Endothelial cell of umbilical vein (primary cell): ENCODE results near the gene GOLGA8F. TPM values are rescaled to one million over a fixed set of nuclear protein-coding genes. Genes with fewer than 3 reads are reported as not detected.

ENCODE experiments used
- microRNA-seq: library from miRNA; unstranded; fragments of <30 nt; microRNA quantifications from one replicate; pipeline ENCODE4 v1.2.0, GENCODE V29; 2021; ENCODE audit warnings: borderline number of aligned reads, borderline replicate concordance
- polyA plus RNA-seq, 4 experiments: library from polyadenylated mRNA; depleted of rRNA in 3 of 4; stranded (reverse) in 3 of 4; unstranded in 1 of 4; fragments of >200 nt; gene quantifications; 2 replicates each; pipeline versions ENCODE4 v1.2.1 to v1.2.3, GENCODE V29; 2011 to 2012; ENCODE audit warnings: missing spikeins in 1 of 4
- small RNA-seq: library from RNA; depleted of rRNA; stranded (forward); fragments of <200 nt; gene quantifications from one replicate; pipeline ENCODE3, GENCODE V24; 2012; ENCODE audit warnings: low replicate concordance, low read depth; ENCODE audit not compliant: insufficient read depth, insufficient read length
- total RNA-seq: library from RNA; stranded (reverse); gene quantifications from 2 replicates; pipeline ENCODE4 v1.2.3, GENCODE V29; 2021

Gene GOLGA8F
- total and polyA plus RNA-seq, 2 donors (not counting 3 experiments of a cell fraction or from before 2014, with no cell fraction given), result not detected

Small RNA genes lying within 50 kb of the gene (microRNA-seq; reads per million reads assigned to microRNA genes)
- not detected for gene MIR4509-2

Small RNA genes lying within 50 kb of the gene (small RNA-seq; reads per million reads assigned to genes)
- gene AC091304.5, result not detected
- not detected for gene AC091304.6
- not detected for gene AC091304.9
- not detected for gene MIR4509-2
- gene RN7SL238P, result not detected

Other genes with a start within 250 kb of the GOLGA8F start
- gene HERC2, start 56.5 kb upstream of the GOLGA8F start, total RNA-seq, result 77.6 and 83.9 TPM in 2 replicates
- gene HERC2, start 56.5 kb upstream of the GOLGA8F start, polyA plus RNA-seq, result 46.1 and 48.2 TPM in 2 replicates
- gene GOLGA6L24, start 20.6 kb upstream of the GOLGA8F start, total RNA-seq, result not detected in 2 replicates
- gene GOLGA6L24, start 20.6 kb upstream of the GOLGA8F start, polyA plus RNA-seq, result not detected in 2 replicates
- gene GOLGA8G, start 154.3 kb downstream of the GOLGA8F start, total RNA-seq, result not detected in 2 replicates
- gene GOLGA8G, start 154.3 kb downstream of the GOLGA8F start, polyA plus RNA-seq, result not detected in 2 replicates
- gene GOLGA6L25, start 174.9 kb downstream of the GOLGA8F start, total RNA-seq, result not detected in 2 replicates
- gene GOLGA6L25, start 174.9 kb downstream of the GOLGA8F start, polyA plus RNA-seq, result not detected in 2 replicates